Measurements from ENCODE around the gene AACS. TPM values are rescaled to one million over a fixed set of nuclear protein-coding genes. Genes with fewer than 3 reads are reported as not detected.
A peak's percentile ranks its signal among the peaks of the same experiment; 100 is the strongest.

AACS gene
- total and polyA plus RNA-seq, 2 of the 13 experiments (the other 11 are each of a cell fraction or from before 2014, with no cell fraction given) = 23.3 to 28.8 TPM

- no peak for TF ChIP-seq ZNF543 (CRISPR knock-in tag; IDR thresholded peaks at IDR 0.05)
- TF ChIP-seq KDM5B (CRISPR knock-in tag; IDR thresholded peaks at IDR 0.05; ENCODE audit: borderline replicate concordance) = peak; percentile 29; the same call in 1 of the 2 replicates
- TF ChIP-seq CREB1 (IDR thresholded peaks at IDR 0.05) = no peak
- TF ChIP-seq CREB1 (CRISPR knock-in tag; IDR thresholded peaks at IDR 0.05) = peak; percentile 51; the same call in 1 of the 2 replicates
- no peak for TF ChIP-seq DMTF1 (CRISPR knock-in tag; IDR thresholded peaks at IDR 0.05)
- no peak; the same call in 1 of the 2 replicates for TF ChIP-seq BATF2 (CRISPR knock-in tag; IDR thresholded peaks at IDR 0.05)
- no peak for TF ChIP-seq MZF1 (CRISPR knock-in tag; IDR thresholded peaks at IDR 0.05; ENCODE audit: borderline replicate concordance)
- no peak for TF ChIP-seq ZFP62 (CRISPR knock-in tag; IDR thresholded peaks at IDR 0.05)
- TF ChIP-seq ZNF839 (CRISPR knock-in tag; IDR thresholded peaks at IDR 0.05; ENCODE audit: borderline replicate concordance) = no peak
- 0 out of 2 replicates have a peak, but pooled peaks have one; percentile 30 for TF ChIP-seq ZNF646 (CRISPR knock-in tag; IDR thresholded peaks at IDR 0.05)
- no peak for TF ChIP-seq ZNF432 (CRISPR knock-in tag; IDR thresholded peaks at IDR 0.05; ENCODE audit: borderline replicate concordance)
- TF ChIP-seq AGO1 (IDR thresholded peaks at IDR 0.05; ENCODE audit: low read depth, low read length, poor library complexity, severe bottlenecking) = no peak
- TF ChIP-seq ZNF331 (CRISPR knock-in tag; IDR thresholded peaks at IDR 0.05) = 0 out of 2 replicates have a peak, but pooled peaks have one; percentile 16
- TF ChIP-seq RBFOX2 (IDR thresholded peaks at IDR 0.05; ENCODE audit: low read depth, low read length) = 0 out of 2 replicates have a peak, but pooled peaks have one; percentile 36
- TF ChIP-seq YY1 (IDR thresholded peaks at IDR 0.05; ENCODE audit: insufficient read depth, insufficient replicate concordance, low read depth, low read length) = peak; percentile 64
- no peak for TF ChIP-seq TEAD2 (CRISPR knock-in tag; IDR thresholded peaks at IDR 0.05)
- no peak for TF ChIP-seq ZNF10 (CRISPR knock-in tag; IDR thresholded peaks at IDR 0.05; ENCODE audit: borderline replicate concordance, low read depth)
- TF ChIP-seq ZNF34 (CRISPR knock-in tag; IDR thresholded peaks at IDR 0.05; ENCODE audit: borderline replicate concordance) = no peak; the same call in 1 of the 2 replicates
- TF ChIP-seq XBP1 (CRISPR knock-in tag; IDR thresholded peaks at IDR 0.05) = no peak
These were observed 27.8 kb downstream of the AACS start (continued) for GRCh38 chr12:125092872-125093680.
